Caco-2 (cell line): Measurements from ENCODE around the gene RNASEH2A. TPM values are rescaled to one million over a fixed set of nuclear protein-coding genes. Genes with fewer than 3 reads are reported as not detected.

Source experiments
- BruUV-seq: library from RNA; stranded (reverse); fragments of 400-500 nt; replicated peaks from 2 replicates; lab custom pipeline; 2021; lab: Mats Ljungman, UMichigan
- CTCF ChIA-PET: fragments of 300-600 bp; sonication (Branson Sonifier 250); formaldehyde crosslinking; loops from one replicate; lab custom pipeline; 2022; ENCODE audit warnings: antibody characterized with exemption; lab: Charles Lee
- POLR2A ChIA-PET: fragments of 300-600 bp; sonication (Branson Sonifier 250); formaldehyde crosslinking; loops from one replicate; lab custom pipeline; 2022; ENCODE audit warnings: antibody characterized with exemption; lab: Charles Lee
- DNase-seq, 2 experiments: peaks; one replicate each; pipeline versions ENCODE4 v3.0.0 to v3.0.0-alpha.2; 2020 to 2022
- H3K27me3 ChIP-seq: replicated peaks from 2 replicates; pipeline ENCODE4 v1.6.0; 2011; ENCODE audit warnings: low read length; ENCODE audit not compliant: control insufficient read depth, insufficient read depth
- H3K36me3 ChIP-seq: 2 replicates; pipeline ENCODE4 v1.5.1; 2011; ENCODE audit warnings: low read length; ENCODE audit not compliant: control insufficient read depth, insufficient read depth
- H3K4me1 ChIP-seq: fragments of 250-450 bp; sonication (Bioruptor Pico); 2 replicates; pipeline ENCODE4 v1.5.1; 2020; ENCODE audit warnings: mild to moderate bottlenecking
- H3K4me3 ChIP-seq: 2 replicates; pipeline ENCODE4 v1.5.1; 2011; ENCODE audit warnings: low read depth, mild to moderate bottlenecking, control low read depth, low read length
- H3K9me3 ChIP-seq: fragments of 250-450 bp; sonication (Bioruptor Pico); 2 replicates; pipeline ENCODE4 v1.5.1; 2020; ENCODE audit warnings: mild to moderate bottlenecking, moderate library complexity
- H3K27ac Mint-ChIP-seq: one replicate; pipeline ENCODE4 v1.8.0; 2022; ENCODE audit warnings: mixed read lengths; ENCODE audit not compliant: unreplicated experiment
- H3K27me3 Mint-ChIP-seq: one replicate; pipeline ENCODE4 v1.8.0; 2022; ENCODE audit warnings: mixed read lengths; ENCODE audit not compliant: insufficient read depth, unreplicated experiment
- H3K36me3 Mint-ChIP-seq: one replicate; pipeline ENCODE4 v1.8.0; 2022; ENCODE audit warnings: mild to moderate bottlenecking, mixed read lengths; ENCODE audit not compliant: insufficient read depth, unreplicated experiment
- H3K4me1 Mint-ChIP-seq: one replicate; pipeline ENCODE4 v1.8.0; 2022; ENCODE audit warnings: low read depth, mixed read lengths; ENCODE audit not compliant: unreplicated experiment
- H3K4me3 Mint-ChIP-seq: one replicate; pipeline ENCODE4 v1.8.0; 2022; ENCODE audit warnings: mild to moderate bottlenecking, moderate library complexity, mixed read lengths; ENCODE audit not compliant: unreplicated experiment
- H3K9me3 Mint-ChIP-seq: one replicate; pipeline ENCODE4 v1.8.0; 2022; ENCODE audit warnings: mixed read lengths; ENCODE audit not compliant: unreplicated experiment
- CTCF ChIP-seq, 2 experiments: fragments of 200-600 bp in 1 of 2; IDR thresholded peaks; 1 replicate in 1 of 2; 2 replicates in 1 of 2; pipeline versions ENCODE4 v1.5.1 to v1.8.0; 2011 to 2022; ENCODE audit warnings: antibody characterized with exemption in 1 of 2, control low read depth in 1 of 2, inconsistent platforms in 1 of 2, low read depth in 1 of 2, low read length in 1 of 2, mild to moderate bottlenecking in 1 of 2, moderate library complexity in 1 of 2; ENCODE audit not compliant: insufficient read depth in 1 of 2, severe bottlenecking in 1 of 2, unreplicated experiment in 1 of 2
- intact Hi-C: fragments of 100-400 bp; cut with micrococcal nuclease; formaldehyde crosslinking; loops from one replicate; pipeline ENCODE4 v1.10.0; 2022; ENCODE audit not compliant: unreplicated experiment
- total RNA-seq: library from RNA; stranded (reverse); gene quantifications from 2 replicates; pipeline ENCODE4 v1.2.3, GENCODE V29; 2022

The RNASEH2A gene
- total RNA-seq, 1 experiment from 2014 or later = 37.6 TPM

GRCh38 chr19:12834976-12835757 lies 28.8 kb downstream of the RNASEH2A start:
- Mint-ChIP-seq H3K9me3 (no peaks in the 10 kb centered on the region), H3K36me3 (peaks cover 11% of the 10 kb centered on the region), H3K27me3 (peaks cover 21% of the 10 kb centered on the region), H3K4me1 (peaks cover 14% of the 10 kb centered on the region), H3K27ac (no peak overlapping the region), H3K4me3 (peak overlapping the region; percentile 63)
- Histone ChIP-seq H3K4me1 (peaks cover 16% of the 10 kb centered on the region), H3K36me3 (no peaks in the 10 kb centered on the region), H3K4me3 (no peak overlapping the region), H3K27me3 (no peaks in the 10 kb centered on the region), H3K9me3 (no peaks in the 10 kb centered on the region)
- CTCF ChIA-PET = no interaction called here
- no TSS peak for BruUV-seq
- POLR2A ChIA-PET = no interaction called here
- DNase-seq = peak; percentile 42 to 52
- intact Hi-C loops = loop anchor here (5.0 kb wide), 1 partner anchor 33 kb away; the partner anchor contains the start of genes PRDX2 and THSD8
- TF ChIP-seq CTCF (IDR thresholded peaks at IDR 0.05; ENCODE audit: insufficient read depth in 1 of 2, low read depth in 1 of 2, low read length in 1 of 2, severe bottlenecking in 1 of 2, unreplicated experiment in 1 of 2) = no peak

- H3K36me3 Mint-ChIP-seq = peaks cover 11% of the 10 kb centered on the region
- ChIA-PET POLR2A (no interaction called here), CTCF (no interaction called here)
- intact Hi-C loops = loop anchor here (5.0 kb wide), 1 partner anchor 34 kb away; the partner anchor contains the start of genes PRDX2 and THSD8
- H3K4me3 Mint-ChIP-seq = peak overlapping the region; percentile 63
- peaks cover 18% of the 10 kb centered on the region for H3K27me3 Mint-ChIP-seq
- H3K27ac Mint-ChIP-seq = no peak overlapping the region
- peaks cover 14% of the 10 kb centered on the region for H3K4me1 Mint-ChIP-seq
- no peaks in the 10 kb centered on the region for H3K9me3 Mint-ChIP-seq
- no peaks in the 10 kb centered on the region for H3K36me3 ChIP-seq
- no peak overlapping the region for H3K4me3 ChIP-seq
- H3K4me1 ChIP-seq = peaks cover 18% of the 10 kb centered on the region
- H3K9me3 ChIP-seq = no peaks in the 10 kb centered on the region
- H3K27me3 ChIP-seq = no peaks in the 10 kb centered on the region
- no TSS peak for BruUV-seq
- TF ChIP-seq CTCF (IDR thresholded peaks at IDR 0.05; ENCODE audit: insufficient read depth in 1 of 2, low read depth in 1 of 2, low read length in 1 of 2, severe bottlenecking in 1 of 2, unreplicated experiment in 1 of 2) = no peak
- no peak for DNase-seq
These were observed 30.1 kb downstream of the RNASEH2A start for GRCh38 chr19:12836529-12836863.

- H3K36me3 Mint-ChIP-seq = peaks cover 11% of the 10 kb centered on the region
- no peak overlapping the region for H3K4me3 Mint-ChIP-seq
- no TSS peak for BruUV-seq
- Histone ChIP-seq H3K36me3 (no peaks in the 10 kb centered on the region), H3K27me3 (no peaks in the 10 kb centered on the region), H3K9me3 (no peaks in the 10 kb centered on the region), H3K4me3 (no peak overlapping the region), H3K4me1 (peaks cover 18% of the 10 kb centered on the region)
- ChIA-PET POLR2A (no interaction called here), CTCF (interaction anchor here (0.7 kb wide), 1 partner anchor 60 kb away, joined by 3 read pairs; no protein-coding TSS in a partner anchor)
- H3K4me1 Mint-ChIP-seq = peaks cover 14% of the 10 kb centered on the region
- peaks cover 18% of the 10 kb centered on the region for H3K27me3 Mint-ChIP-seq
- H3K27ac Mint-ChIP-seq = no peak overlapping the region
- DNase-seq = no peak
- TF ChIP-seq CTCF (IDR thresholded peaks at IDR 0.05; ENCODE audit: insufficient read depth in 1 of 2, low read depth in 1 of 2, low read length in 1 of 2, severe bottlenecking in 1 of 2, unreplicated experiment in 1 of 2) = no peak
- intact Hi-C loops = loop anchor here (5.0 kb wide), 1 partner anchor 35 kb away; the partner anchor contains the start of genes PRDX2 and THSD8
- no peaks in the 10 kb centered on the region for H3K9me3 Mint-ChIP-seq
These were observed 30.8 kb downstream of the RNASEH2A start for GRCh38 chr19:12837225-12837624.
